T1000 (cell line): ENCODE results near the gene LRPAP1.
"Not testable (repeated sequence)": the region's sequence is repeated elsewhere in the genome, so short reads cannot be mapped to it uniquely, and the experiment has no call there.

Source experiments
- DNase-seq: peaks from one replicate; lab custom pipeline; 2025; ENCODE audit warnings: mixed read lengths; lab: John Stamatoyannopoulos, UW

LRPAP1 gene

GRCh38 chr4:3461515-3462291 is 70.5 kb downstream of the LRPAP1 start:
- no peak for DNase-seq

GRCh38 chr4:3460926-3461325 is 71.3 kb downstream of the LRPAP1 start:
- DNase-seq, result no peak

- DNase-seq, result not testable (repeated sequence)
These were observed 73.1 kb downstream of the LRPAP1 start for GRCh38 chr4:3459156-3459555.

- no peak for DNase-seq
These were observed 73.9 kb downstream of the LRPAP1 start for GRCh38 chr4:3458371-3458770.

- not testable (repeated sequence) for DNase-seq
These were observed 76.6 kb downstream of the LRPAP1 start for GRCh38 chr4:3455596-3455995.
